Pons (tissue), 1 donor: ENCODE results near the gene PROX1.

ENCODE experiments used
- DNase-seq: peaks from one replicate; pipeline ENCODE4 v3.0.0-alpha.2; 2016; ENCODE audit warnings: low spot score

PROX1 gene

DNA sequence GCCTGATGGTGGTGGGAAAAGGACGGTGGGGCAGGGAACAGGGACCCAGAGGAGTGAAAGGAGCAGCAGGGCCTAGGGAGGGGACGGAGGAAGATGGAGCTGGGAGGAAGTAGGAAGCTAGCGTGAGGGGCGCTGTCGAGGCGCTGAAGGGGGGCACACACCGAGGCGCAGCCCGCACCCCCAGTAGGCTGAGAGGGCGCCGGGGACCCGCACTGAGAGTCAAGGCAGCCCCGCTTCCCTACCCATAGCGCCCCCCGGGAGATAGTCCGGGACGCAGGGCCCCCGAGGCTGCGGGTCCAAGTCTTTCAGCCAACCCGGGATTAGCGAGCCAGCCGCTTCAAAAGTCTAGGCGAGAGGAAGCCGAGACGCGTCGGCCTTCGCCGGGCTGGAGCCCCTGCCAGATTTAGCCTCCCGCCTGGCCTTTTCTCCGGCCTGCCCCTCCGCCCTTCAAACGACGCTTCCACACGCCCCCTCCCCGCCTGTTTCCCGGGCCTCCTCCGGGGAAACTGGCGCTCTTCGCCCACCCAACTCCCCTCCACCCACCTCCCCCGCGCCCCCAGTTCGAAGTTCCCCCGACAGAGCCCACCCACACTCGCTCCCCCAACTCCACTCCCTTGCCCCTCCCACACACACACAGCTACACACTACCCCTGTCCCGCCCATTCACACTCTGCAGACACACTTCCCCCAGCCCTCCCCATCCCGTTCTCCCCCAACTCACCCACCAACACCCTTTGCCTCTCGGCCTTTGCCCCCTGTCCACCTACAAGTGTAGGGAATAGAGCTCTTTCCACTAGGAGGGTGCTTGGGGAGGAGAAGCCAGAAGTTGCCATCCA, 7.8 kb upstream of the PROX1 start:
- no peak for DNase-seq

DNA sequence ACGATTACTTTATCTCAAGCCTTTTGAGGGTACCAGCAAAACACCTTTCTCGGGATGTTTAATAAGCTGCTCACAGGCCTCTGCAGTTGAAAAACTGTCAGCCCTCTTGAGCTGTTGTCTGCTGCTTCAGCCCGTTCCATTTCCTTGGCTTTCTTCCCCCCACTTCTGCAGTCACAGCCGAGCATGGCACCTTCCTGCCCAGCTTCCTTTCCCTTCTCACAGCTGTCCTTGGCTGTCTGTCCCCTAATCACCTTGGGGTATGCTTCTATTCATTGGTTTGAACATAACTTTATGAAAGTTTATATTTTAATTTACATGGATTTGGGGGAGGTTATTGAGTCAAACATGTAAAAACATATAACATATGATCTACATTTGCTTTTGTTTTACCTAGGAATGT, 6.9 kb upstream of the PROX1 start:
- DNase-seq = no peak

DNA sequence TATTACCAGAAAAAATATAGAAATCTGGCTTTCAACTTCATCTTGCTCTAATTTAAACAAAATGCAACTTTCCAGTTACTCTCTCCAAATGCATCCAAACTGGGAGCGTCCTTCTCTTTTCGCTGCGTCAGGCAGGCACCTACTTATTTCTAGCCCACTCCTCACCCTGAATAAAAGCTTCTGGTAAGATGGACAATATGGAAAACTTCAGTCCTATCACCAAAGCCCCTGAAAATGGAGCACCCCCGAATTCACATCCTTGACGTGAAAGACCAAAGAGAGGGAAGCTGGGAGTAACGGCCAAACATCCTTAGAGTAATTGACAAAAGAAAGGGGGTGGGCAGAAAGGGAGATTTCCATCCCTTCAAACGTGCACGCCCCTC, 5.5 kb upstream of the PROX1 start:
- DNase-seq = no peak

DNA sequence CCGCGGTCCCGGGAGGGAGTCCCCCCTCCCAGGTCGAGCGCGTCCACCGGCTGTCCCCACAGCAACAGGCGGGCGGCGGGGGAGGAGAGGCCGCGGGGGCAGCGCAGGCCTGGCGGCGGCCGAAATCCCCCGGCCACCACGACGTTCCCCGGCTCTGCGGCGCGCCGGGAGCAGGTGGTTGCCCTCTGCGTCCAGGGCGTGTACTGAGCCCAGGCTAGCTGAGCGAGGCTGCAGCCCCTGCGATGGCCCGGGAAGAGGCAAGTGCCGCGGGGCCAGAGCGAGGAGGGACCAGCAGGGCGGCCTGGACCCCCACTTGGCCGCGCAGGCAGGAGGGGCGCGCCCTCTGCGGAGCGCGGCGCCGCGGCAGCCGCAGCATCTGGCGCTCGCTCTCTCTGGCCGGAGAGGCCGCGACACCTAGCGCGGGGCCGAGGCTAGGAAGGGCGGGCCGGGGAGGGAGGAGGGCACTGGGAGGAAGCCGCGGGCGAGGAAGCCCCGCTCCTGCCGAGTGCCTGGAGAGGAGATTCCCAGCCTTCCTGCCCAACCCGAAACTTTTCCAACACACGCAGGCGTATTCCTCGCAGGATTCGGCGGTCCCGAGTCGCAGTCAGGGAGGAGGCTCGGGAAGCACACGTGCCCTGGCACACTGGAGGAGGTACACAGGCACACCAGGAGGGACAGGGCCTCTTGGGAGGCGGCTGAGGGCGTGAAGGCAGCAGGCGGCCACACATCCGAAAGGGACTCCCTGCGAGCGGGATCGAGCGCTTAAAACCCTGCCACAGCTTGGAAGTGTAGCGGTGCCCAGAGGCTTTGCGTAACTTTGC, 4.9 kb upstream of the PROX1 start:
- DNase-seq = peak; percentile 52

DNA sequence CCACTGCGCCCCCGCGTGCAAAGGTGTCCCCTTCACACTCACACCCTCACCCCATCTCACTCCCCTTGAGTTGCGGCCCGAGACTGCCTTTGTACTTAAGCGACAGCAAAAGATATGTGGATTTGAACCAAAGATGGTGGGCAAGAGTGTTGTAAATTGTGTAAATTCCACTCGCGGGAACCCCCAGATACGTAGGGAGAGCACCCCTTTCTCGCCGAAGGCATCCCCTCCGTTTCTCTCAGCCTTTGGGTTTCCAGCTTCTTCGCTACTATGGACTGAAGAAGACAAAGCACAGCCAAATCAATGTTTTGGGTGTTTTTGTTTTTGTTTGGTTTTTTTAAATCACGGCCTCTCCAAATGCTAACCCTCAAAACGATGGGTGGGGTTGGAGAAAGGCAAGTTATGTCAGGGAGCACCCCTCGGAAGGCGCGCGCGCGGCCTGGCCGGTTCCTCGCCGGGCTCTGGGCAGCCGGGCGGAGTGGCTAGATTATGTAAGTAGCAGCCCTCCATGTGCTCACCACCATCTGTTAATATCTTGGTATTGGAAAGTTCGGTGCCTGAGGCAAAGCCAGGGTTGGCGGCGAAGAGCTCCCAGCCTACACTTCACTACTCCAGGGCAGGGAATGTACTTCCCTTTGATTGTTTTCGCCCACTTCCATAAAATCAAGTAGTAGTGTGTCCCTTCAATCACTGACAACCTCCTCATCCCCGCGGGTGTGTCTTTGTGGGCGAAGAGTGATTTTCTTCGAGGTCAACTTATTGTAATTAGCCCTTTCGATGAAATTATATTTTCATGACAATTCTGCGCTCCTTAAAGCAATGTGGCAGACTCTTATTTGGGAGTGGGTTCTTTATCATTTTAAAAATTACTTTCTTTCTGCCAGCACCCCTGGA, 4.0 kb upstream of the PROX1 start:
- no peak for DNase-seq

DNA sequence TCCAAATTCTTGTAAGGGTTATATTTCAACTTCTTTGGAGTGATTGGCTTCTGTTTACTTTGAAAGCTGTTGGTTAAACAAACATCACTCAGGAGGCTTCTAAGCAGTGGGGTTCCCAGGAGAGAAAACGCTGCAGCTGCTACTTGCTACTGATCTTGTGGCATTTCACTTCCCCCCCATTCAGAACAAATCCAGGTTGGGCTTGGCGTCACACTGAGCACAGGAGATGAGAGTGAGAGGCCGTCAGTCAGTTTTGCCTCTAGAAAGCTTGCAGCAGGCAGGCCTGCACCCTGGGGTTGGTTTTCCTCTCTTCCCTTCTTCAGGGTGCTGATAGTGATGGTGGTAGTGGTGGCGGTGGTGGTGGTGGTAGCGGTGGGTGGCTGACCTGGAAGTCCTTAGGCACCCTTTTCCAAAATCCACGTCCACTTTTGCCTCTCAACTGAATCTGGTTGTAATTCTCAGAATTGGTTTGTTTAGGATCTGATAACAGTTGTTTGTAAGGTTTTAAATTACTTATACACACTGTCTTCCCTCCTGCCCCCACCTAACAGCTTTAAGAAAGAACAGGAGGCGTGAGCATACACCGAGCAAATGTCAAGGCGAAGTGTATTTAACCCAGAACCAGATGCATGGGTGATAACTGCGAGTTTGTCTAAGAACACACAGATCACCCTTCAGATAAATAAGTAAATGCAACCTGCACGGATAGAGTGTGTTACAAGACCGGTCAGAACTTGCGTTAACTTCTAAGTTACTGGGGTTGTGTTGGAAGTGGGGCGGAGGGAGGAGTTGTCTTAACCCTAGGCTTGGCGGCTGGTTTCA, 3.2 kb upstream of the PROX1 start:
- no peak for DNase-seq

DNA sequence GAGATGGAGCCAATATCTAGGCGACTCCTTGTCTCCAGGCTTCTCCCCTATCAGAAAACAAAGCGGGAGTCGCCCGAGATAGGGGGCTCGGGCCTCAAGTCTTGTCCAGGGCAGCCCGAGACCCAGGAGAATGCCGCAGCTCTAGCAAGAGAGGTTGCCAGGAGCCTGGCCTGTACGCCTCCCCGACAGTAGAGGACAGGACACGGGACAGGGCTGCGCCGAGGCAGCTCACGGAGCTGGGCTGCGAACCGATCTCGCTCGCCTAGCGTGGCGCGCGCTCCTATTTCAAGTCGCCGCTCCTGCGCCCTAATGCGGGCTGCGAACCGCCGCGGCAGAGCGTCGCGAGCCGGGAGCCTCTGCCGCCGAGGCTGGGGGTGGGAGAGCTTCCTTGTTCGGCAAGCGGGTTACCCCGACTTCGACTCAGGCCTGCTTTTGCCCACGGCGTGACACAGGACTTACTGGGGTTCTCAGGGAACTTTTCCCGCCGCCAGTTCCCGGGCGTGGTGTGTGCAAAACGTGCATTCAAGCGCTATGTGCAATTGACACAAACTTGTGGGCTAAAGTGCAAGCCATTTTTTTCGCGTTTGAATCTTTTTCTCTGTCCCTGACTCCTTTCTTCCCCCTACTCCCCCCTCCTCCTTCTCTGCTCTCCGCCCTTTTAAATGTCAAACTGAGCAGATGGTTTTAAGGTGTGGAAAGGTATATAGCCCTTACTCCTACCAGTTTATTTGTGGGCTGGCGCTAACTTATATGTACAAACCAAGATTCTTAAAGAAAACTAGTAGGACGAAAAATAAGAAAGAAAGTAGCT, 2.4 kb upstream of the PROX1 start:
- DNase-seq = no peak

DNA sequence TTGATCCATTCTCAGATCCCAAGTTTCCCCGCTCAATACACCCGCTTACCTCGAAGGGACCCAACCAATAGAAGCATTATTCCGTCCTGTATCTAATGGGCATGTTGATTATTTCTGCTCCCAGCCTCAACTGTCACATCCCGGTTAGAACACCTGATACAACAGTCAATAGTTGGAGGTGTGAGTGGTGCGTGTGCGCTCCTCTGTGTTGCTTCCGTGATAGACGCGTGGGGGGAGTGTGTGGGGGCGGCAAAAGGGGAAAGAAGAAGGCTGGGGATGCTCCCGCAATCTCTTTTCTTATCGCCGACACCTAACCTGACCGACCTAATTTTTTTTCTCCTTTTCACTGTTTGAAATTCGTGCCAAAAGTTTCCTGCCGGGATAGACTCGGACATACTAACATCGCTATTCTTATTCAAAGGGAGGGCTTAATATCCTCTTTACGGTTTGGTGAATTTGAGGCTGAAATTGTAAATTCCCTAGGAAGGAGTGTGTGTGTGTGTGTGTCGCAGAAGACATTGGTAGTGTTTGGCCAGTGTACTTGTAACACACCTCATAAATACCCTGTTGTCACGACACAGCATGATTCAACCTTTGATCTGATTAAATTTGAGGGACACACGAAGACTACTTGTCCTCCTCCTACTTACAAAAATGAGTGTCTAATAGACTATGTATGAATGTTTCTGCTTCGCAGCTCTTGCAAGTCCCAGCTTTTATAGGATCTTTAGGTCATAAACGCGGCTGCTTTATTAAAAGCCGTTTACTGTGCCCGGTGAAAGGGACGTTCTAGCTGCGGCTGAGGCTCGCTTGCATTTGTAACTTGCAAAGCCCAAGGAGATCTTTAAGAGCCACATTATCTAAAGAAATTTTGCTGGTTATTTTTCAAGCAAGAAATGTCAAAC, 1.5 kb upstream of the PROX1 start:
- peak; percentile 15 for DNase-seq

DNA sequence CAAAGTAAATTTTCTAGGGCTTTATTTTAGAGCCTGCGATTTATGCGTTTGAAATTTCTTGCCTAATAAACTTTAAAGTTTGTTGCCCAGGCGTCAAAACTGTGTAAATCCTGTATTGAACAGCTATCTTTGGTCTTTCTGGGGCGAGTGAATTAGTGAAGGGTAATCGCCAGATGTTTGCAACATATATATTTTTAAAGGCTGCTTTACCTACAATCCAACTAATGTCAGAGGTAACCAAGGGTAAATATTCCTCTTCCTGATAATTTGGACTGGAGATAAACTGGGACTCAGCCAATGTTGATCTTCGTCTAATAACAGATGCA, 885 bp upstream of the PROX1 start:
- DNase-seq = peak; percentile 9

DNA sequence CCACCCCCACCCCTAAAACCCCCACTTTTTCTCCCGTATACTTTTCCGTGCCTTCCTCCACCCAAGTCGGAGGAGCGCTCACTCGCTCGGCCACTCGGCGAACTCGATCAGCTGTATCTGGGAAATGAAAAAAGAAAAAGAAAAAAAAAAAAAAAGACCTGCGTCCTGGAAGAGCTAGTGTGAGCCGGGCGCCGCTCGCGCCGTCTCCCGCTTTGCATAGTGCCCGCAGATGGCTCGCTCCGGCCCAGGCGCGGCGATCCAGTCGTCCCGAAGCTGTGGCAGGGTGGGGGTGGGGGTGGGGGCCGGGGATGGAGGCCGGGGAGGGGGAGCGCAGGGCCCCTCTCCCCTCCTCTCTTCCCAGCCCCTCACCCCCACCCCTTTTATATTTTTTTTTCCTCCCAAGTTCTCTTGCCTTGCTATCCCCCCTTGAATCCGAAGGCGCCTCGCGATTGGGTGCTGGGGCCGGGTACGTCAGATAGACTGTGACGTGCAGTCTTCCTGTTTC, 299 bp upstream of the PROX1 start:
- peak; percentile 93 for DNase-seq

DNA sequence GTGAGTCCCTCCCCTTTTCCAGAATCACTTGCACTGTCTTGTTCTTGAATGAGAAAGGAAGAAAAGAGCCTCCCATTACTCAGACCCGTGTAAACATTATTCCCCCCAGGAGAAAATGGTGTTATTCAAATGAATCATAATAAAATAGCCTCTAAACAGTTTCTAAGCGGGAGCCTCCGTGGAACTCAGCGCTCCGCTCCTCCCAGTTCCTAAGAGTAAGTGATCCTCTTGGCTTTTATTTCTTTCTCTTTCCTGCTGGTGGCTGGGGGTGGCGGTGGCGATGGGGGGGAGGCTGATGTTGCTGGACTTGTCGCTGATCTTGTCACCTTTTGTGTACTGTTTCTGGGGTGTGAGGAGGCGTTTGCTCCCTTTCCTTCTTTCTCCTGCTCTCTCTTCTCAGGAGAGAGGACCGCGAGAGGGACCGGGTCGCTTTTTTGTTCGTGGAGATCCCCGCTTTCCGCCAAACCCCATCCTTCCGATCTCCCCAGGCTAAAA, 781 bp downstream of the PROX1 start:
- DNase-seq = peak; percentile 81

DNA sequence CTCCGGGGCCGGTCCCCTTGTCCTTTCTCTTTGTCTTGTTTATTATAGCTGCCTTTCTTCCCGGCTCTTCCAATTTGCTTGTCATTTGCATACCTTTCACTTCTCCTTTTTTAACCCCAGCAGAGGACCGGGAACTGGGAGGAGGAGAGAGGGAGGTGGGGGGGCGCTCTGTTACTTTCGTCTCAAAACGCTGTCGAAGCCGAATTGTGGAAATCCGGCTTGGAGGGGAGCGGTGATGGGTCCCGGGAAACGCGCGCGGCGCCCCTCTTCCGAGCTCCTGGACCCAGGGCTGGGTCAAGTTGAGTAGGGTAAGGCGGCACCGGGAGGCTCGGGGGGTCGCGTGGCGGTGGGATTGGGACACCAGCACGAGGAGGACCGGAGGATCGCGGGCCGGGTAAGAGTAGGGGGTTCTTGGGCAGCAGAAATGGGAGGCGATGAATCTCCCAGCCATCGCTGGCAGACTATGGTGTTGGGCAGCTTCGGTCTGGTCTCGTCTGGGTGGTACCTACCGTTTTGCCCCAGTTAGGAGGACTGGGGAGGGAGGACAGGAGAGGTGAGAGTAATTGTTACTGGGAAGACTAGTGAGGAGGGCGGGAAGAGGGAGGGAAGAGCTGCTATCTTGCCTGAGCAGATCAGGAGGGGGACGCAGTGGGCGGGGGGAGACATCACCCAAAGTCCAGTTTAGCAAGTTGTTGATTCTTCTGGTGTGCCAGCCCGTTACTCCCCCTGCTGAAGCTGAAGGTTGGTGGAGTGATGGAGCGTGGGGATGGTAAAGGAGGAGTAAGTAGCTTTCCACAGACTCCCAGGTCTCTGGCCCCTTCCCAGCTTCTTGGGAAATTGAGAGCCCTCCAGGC, 1.5 kb downstream of the PROX1 start:
- no peak for DNase-seq

DNA sequence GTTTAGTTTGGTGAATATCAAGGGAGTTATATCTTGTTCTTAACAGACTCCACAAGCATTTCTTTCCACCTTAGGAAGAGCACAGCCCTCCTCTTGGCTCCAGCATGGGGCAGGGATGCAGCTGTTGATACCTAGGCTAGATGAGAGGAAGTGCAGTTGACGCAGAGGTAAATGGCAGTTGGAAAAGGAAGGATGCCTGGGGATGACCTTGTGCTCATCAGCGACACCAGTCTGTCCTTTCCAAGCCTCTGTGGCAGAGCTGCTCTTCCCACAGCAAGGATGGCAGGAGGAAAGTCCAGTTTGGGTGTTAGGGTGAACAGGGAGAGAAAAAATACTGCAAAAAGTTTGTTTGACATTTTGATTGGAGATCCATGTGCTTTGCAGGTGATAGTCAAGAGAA, 6.2 kb downstream of the PROX1 start:
- peak; percentile 75 for DNase-seq

DNA sequence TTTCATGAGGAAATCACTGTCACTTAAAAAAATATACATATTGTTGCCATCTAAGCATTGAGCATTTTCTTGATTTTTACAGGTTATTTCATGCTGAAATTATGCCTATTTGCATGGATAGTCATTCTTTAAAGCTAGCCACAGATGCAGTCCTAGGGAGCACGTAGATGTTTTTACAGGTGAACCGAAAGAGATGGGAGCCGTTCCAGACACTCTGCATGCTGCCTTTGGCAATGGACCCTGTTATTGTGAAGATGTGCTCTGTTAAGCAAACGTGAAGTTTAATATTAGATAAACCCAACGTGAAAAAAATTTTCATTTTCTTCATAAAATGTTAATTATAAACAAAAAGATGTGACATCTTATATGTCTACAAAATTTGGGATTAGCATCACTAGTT, 7.1 kb downstream of the PROX1 start:
- DNase-seq = no peak

DNA sequence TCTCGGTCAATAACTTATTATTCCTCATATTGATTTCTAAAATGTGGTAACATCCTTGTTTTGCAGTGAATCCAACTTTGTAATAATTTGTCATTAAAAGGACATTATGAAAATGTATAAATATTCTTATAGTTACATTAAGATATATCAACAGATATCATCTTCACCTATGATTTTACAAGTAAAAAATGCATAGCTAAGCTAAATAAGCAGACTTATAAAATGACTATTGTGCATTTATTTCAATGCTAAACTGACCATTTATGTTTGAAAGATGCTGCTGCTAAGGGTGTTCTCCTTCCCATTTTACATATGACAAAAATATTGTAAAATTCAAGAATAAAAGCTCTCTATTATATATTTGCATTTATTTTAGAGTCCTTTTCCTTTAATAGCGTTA, 7.8 kb downstream of the PROX1 start:
- no peak for DNase-seq

DNA sequence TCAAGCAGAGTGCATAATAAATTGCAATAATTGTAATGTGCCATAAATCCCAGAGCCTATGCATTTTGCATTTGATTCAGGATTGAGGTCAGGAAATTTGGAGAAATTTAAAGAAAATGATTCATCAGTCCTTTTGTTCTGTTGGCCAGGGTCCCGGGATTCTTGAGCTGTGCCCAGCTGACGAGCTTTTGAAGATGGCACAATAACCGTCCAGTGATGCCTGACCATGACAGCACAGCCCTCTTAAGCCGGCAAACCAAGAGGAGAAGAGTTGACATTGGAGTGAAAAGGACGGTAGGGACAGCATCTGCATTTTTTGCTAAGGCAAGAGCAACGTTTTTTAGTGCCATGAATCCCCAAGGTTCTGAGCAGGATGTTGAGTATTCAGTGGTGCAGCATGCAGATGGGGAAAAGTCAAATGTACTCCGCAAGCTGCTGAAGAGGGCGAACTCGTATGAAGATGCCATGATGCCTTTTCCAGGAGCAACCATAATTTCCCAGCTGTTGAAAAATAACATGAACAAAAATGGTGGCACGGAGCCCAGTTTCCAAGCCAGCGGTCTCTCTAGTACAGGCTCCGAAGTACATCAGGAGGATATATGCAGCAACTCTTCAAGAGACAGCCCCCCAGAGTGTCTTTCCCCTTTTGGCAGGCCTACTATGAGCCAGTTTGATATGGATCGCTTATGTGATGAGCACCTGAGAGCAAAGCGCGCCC, 8.7 kb downstream of the PROX1 start:
- DNase-seq = peak; percentile 88

DNA sequence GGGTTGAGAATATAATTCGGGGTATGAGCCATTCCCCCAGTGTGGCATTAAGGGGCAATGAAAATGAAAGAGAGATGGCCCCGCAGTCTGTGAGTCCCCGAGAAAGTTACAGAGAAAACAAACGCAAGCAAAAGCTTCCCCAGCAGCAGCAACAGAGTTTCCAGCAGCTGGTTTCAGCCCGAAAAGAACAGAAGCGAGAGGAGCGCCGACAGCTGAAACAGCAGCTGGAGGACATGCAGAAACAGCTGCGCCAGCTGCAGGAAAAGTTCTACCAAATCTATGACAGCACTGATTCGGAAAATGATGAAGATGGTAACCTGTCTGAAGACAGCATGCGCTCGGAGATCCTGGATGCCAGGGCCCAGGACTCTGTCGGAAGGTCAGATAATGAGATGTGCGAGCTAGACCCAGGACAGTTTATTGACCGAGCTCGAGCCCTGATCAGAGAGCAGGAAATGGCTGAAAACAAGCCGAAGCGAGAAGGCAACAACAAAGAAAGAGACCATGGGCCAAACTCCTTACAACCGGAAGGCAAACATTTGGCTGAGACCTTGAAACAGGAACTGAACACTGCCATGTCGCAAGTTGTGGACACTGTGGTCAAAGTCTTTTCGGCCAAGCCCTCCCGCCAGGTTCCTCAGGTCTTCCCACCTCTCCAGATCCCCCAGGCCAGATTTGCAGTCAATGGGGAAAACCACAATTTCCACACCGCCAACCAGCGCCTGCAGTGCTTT, 9.4 kb downstream of the PROX1 start:
- DNase-seq = no peak
